ENCODE results near the gene FOXN4. TPM values are rescaled to one million over a fixed set of nuclear protein-coding genes. Genes with fewer than 3 reads are reported as not detected.

FOXN4 gene
- total RNA-seq, 1 experiment from 2014 or later, result 0.37 TPM

DNA sequence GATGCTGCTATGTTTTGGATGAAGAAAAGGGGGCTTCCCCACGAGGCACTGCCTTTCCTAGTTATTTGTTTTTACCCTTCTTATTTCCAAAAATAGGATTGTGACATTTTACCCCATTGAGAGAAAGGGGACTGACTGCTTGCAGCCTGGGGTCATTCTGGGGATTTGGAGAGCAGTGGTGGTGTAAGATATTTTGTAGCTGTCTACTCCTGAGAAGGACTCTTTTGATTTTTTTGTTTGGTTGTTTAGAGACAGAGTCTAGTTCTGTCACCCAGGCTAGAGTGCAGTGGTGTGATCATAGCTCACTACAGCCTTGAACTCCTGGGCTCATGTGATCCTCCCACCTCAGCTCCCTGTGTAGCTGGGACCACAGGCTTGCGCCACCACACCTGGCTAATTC, 78.9 kb downstream of the FOXN4 start (continued):
- no peak for TF ChIP-seq ZNF232 (CRISPR knock-in tag; IDR thresholded peaks at IDR 0.05)
- no peak for TF ChIP-seq MLX (CRISPR knock-in tag; IDR thresholded peaks at IDR 0.05)
- TF ChIP-seq, protein P1, sequence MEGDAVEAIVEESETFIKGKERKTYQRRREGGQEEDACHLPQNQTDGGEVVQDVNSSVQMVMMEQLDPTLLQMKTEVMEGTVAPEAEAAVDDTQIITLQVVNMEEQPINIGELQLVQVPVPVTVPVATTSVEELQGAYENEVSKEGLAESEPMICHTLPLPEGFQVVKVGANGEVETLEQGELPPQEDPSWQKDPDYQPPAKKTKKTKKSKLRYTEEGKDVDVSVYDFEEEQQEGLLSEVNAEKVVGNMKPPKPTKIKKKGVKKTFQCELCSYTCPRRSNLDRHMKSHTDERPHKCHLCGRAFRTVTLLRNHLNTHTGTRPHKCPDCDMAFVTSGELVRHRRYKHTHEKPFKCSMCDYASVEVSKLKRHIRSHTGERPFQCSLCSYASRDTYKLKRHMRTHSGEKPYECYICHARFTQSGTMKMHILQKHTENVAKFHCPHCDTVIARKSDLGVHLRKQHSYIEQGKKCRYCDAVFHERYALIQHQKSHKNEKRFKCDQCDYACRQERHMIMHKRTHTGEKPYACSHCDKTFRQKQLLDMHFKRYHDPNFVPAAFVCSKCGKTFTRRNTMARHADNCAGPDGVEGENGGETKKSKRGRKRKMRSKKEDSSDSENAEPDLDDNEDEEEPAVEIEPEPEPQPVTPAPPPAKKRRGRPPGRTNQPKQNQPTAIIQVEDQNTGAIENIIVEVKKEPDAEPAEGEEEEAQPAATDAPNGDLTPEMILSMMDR (IDR thresholded peaks at IDR 0.05), result no peak
- TF ChIP-seq IRF2 (CRISPR knock-in tag; IDR thresholded peaks at IDR 0.05; ENCODE audit: borderline replicate concordance, low read depth), result no peak
- no peak for TF ChIP-seq ZBTB21 (CRISPR knock-in tag; IDR thresholded peaks at IDR 0.05; ENCODE audit: borderline replicate concordance)
- TF ChIP-seq GTF2I (CRISPR knock-in tag; conservative IDR thresholded peaks at IDR 0.05), result no peak

GRCh38 chr12:109228664-109229063, 80.4 kb downstream of the FOXN4 start:
- H3K4me1 Mint-ChIP-seq, result no peaks in the 10 kb centered on the region
- TF ChIP-seq ELF4 (CRISPR knock-in tag; IDR thresholded peaks at IDR 0.05; ENCODE audit: low read depth) (no peak), PREB (CRISPR knock-in tag; IDR thresholded peaks at IDR 0.05; ENCODE audit: borderline replicate concordance) (no peak), AR (CRISPR knock-in tag; IDR thresholded peaks at IDR 0.05) (no peak)
- CTCF ChIA-PET, result interaction anchor here (0.6 kb wide), 1 partner anchor 11 kb away, joined by 4 read pairs; no protein-coding TSS in a partner anchor
- POLR2A ChIA-PET, result no interaction called here
- DNase-seq (ENCODE audit: low spot score), result no peak
- no peak for ATAC-seq
- no peak overlapping the region for H3K27ac Mint-ChIP-seq
- H3K36me3 Mint-ChIP-seq, result peaks cover 8% of the 10 kb centered on the region
- no peaks in the 10 kb centered on the region for H3K27me3 Mint-ChIP-seq (ENCODE audit: low read depth)
- no peaks in the 10 kb centered on the region for H3K9me3 Mint-ChIP-seq
- H3K4me3 Mint-ChIP-seq, result no peak overlapping the region

Other genes starting within 250 kb of the FOXN4 start
- 15.2 to 20.7 TPM (median 19.8 TPM) in 3 replicates for gene ALKBH2, start 215.8 kb downstream of the FOXN4 start, total RNA-seq (2021)
- gene UNG, start 211.7 kb downstream of the FOXN4 start, total RNA-seq (2021), result 125 to 135 TPM (median 127 TPM) in 3 replicates
- gene ACACB, start 192.7 kb downstream of the FOXN4 start, total RNA-seq (2021), result 20.0 to 21.6 TPM (median 20.9 TPM) in 3 replicates
- gene MYO1H, start 38.6 kb upstream of the FOXN4 start, total RNA-seq (2021), result 0.44 to 0.60 TPM (median 0.50 TPM) in 3 replicates
- gene KCTD10, start 168.0 kb upstream of the FOXN4 start, total RNA-seq (2021), result 35.1 to 44.7 TPM (median 37.6 TPM) in 3 replicates
- gene UBE3B, start 168.3 kb upstream of the FOXN4 start, total RNA-seq (2021), result 28.9 to 32.2 TPM (median 29.3 TPM) in 3 replicates

Data from WTC11 (cell line).